PC-3 (cell line): ENCODE data around the gene DPH2. TPM values are rescaled to one million over a fixed set of nuclear protein-coding genes. Genes with fewer than 3 reads are reported as not detected.

Experiments
- ATAC-seq: fragments of 200-7000 bp; cut with Tn5 transposase; 2 replicates; pipeline ENCODE4 v1.9.1; 2020; ENCODE audit warnings: mild to moderate bottlenecking, moderate library complexity
- BruUV-seq: library from RNA; stranded (reverse); fragments of 400-500 nt; replicated peaks from 2 replicates; lab custom pipeline; 2021; lab: Mats Ljungman, UMichigan
- CTCF ChIA-PET: fragments of 300-600 bp; sonication (Branson Sonifier 250); formaldehyde crosslinking; loops from one replicate; lab custom pipeline; 2022; ENCODE audit warnings: antibody characterized with exemption; lab: Charles Lee
- POLR2A ChIA-PET: fragments of 300-600 bp; sonication (Branson Sonifier 250); formaldehyde crosslinking; loops from one replicate; lab custom pipeline; 2022; ENCODE audit warnings: antibody characterized with exemption; ENCODE audit not compliant: unreplicated experiment; lab: Charles Lee
- DNase-seq: peaks from one replicate; pipeline ENCODE4 v3.0.0-alpha.2; 2015
- H2AFZ ChIP-seq: fragments of 300-600 bp; sonication (generic); 2 replicates; pipeline ENCODE4 v1.6.0; 2016; ENCODE audit warnings: antibody characterized with exemption, low read length
- H3F3A ChIP-seq: fragments of 300-600 bp; sonication (generic); one replicate; pipeline ENCODE4 v1.6.0; 2017; ENCODE audit warnings: antibody characterized with exemption, low read length, control low read depth, mild to moderate bottlenecking; ENCODE audit not compliant: unreplicated experiment
- H3K27ac ChIP-seq: fragments of 300-600 bp; sonication (generic); 2 replicates; pipeline ENCODE4 v1.5.1; 2016; ENCODE audit warnings: mild to moderate bottlenecking, low read length
- H3K27me3 ChIP-seq: fragments of 300-600 bp; sonication (generic); 2 replicates; pipeline ENCODE4 v1.6.1; 2016; ENCODE audit warnings: low read length, mixed read lengths
- H3K36me3 ChIP-seq: fragments of 300-600 bp; sonication (generic); 2 replicates; pipeline ENCODE4 v1.6.1; 2016; ENCODE audit warnings: low read depth, mixed run types, low read length, mixed read lengths
- H3K4me1 ChIP-seq: fragments of 300-600 bp; sonication (generic); 2 replicates; pipeline ENCODE4 v1.5.1; 2016; ENCODE audit warnings: low read length; ENCODE audit not compliant: insufficient read depth
- H3K4me2 ChIP-seq: fragments of 300-600 bp; sonication (generic); 2 replicates; pipeline ENCODE4 v1.6.0; 2016; ENCODE audit warnings: low read length
- H3K4me3 ChIP-seq: fragments of 300-600 bp; sonication (generic); 2 replicates; pipeline ENCODE4 v1.5.1; 2016; ENCODE audit warnings: mild to moderate bottlenecking, low read length, mixed read lengths
- H3K79me2 ChIP-seq: fragments of 300-600 bp; sonication (generic); 2 replicates; pipeline ENCODE4 v1.6.1; 2017; ENCODE audit warnings: low read length, mixed read lengths
- H3K9ac ChIP-seq: fragments of 300-600 bp; sonication (generic); 2 replicates; pipeline ENCODE4 v1.6.0; 2016; ENCODE audit warnings: mild to moderate bottlenecking, low read length
- H3K9me2 ChIP-seq: fragments of 300-600 bp; sonication (generic); replicated peaks from 2 replicates; pipeline ENCODE4 v1.6.1; 2016; ENCODE audit warnings: mixed run types, low read length, mixed read lengths
- H3K9me3 ChIP-seq: fragments of 300-600 bp; sonication (generic); 2 replicates; pipeline ENCODE4 v1.6.1; 2016; ENCODE audit warnings: low read length, mixed read lengths
- H4K20me1 ChIP-seq: fragments of 300-600 bp; sonication (generic); 2 replicates; pipeline ENCODE4 v1.6.1; 2016; ENCODE audit warnings: low read length, mixed read lengths
- CTCF ChIP-seq: fragments of 300-600 bp; sonication (generic); conservative IDR thresholded peaks from 2 replicates; pipeline ENCODE4 v1.5.1; 2017; ENCODE audit warnings: antibody characterized with exemption, low read depth, mild to moderate bottlenecking, low read length
- EZH2 ChIP-seq: fragments of 300-600 bp; sonication (generic); IDR thresholded peaks from one replicate; pipeline ENCODE4 v1.6.1; 2017; ENCODE audit warnings: antibody characterized with exemption, mild to moderate bottlenecking, low read length; ENCODE audit not compliant: unreplicated experiment
- EZH2phosphoT487 ChIP-seq: fragments of 300-600 bp; sonication (generic); IDR thresholded peaks from 2 replicates; pipeline ENCODE4 v1.6.1; 2018; ENCODE audit warnings: mild to moderate bottlenecking, antibody characterized with exemption, low read length, borderline replicate concordance
- intact Hi-C: fragments of 100-400 bp; cut with micrococcal nuclease; formaldehyde crosslinking; loops from 2 replicates; pipeline ENCODE4 v1.9.0; 2023
- total RNA-seq: library from RNA; depleted of rRNA; stranded (reverse); fragments of >200 nt; gene quantifications from 2 replicates; pipeline ENCODE4 v1.2.3, GENCODE V29; 2014

DPH2 gene
- total RNA-seq, 1 experiment from 2014 or later = 46.3 TPM

- TF ChIP-seq EZH2 (no peak), CTCF (no peak), EZH2phosphoT487 (no peak)
- Histone ChIP-seq H3K79me2 (peaks cover 62% of the 10 kb centered on the region), H3K27me3 (no peaks in the 10 kb centered on the region), H3K4me2 (peak overlapping the region; percentile 99), H3K27ac (peak overlapping the region; percentile 36), H3K4me1 (peaks cover 50% of the 10 kb centered on the region), H3K9ac (peak overlapping the region; percentile 95; the same call in 1 of the 2 replicates), H4K20me1 (peaks cover 23% of the 10 kb centered on the region; the same call in 1 of the 2 replicates), H3F3A (no peaks in the 10 kb centered on the region), H2AFZ (peak overlapping the region; percentile 91), H3K36me3 (peaks cover 36% of the 10 kb centered on the region), H3K9me2 (no peaks in the 10 kb centered on the region), H3K4me3 (peak overlapping the region; percentile 94), H3K9me3 (no peaks in the 10 kb centered on the region)
- CTCF ChIA-PET = no interaction called here
- no TSS peak for BruUV-seq
- intact Hi-C loops = no loop called here
- peak; percentile 3 for ATAC-seq
- POLR2A ChIA-PET = no interaction called here
- DNase-seq = no peak
Measured at GRCh38 chr1:43973981-43974442, 4.2 kb downstream of the DPH2 start.

- Histone ChIP-seq H3K9me3 (no peaks in the 10 kb centered on the region), H3K9me2 (no peaks in the 10 kb centered on the region), H4K20me1 (peaks cover 23% of the 10 kb centered on the region; the same call in 1 of the 2 replicates), H3K4me1 (peaks cover 50% of the 10 kb centered on the region), H3K27me3 (no peaks in the 10 kb centered on the region), H3K36me3 (peaks cover 36% of the 10 kb centered on the region), H3K4me3 (peak within 1 kb of the TSS; percentile 94), H3K79me2 (peaks cover 65% of the 10 kb centered on the region), H3K9ac (peak within 1 kb of the TSS; percentile 95), H3K4me2 (peak within 1 kb of the TSS; percentile 99), H2AFZ (peak within 1 kb of the TSS; percentile 91), H3F3A (no peaks in the 10 kb centered on the region), H3K27ac (peak within 1 kb of the TSS; percentile 55)
- ChIA-PET POLR2A (no interaction called here), CTCF (interaction anchor here (0.6 to 0.9 kb wide), 2 partner anchors 38 to 40 kb away, joined by 3 to 4 read pairs; no protein-coding TSS in a partner anchor)
- peak; percentile 95 for DNase-seq
- ATAC-seq = peak; percentile 63
- no peak for TF ChIP-seq CTCF
- no peak for TF ChIP-seq EZH2phosphoT487
- TF ChIP-seq EZH2 = no peak
- intact Hi-C loops = no loop called here
- BruUV-seq = TSS peak; percentile 25
Measured at GRCh38 chr1:43974443-43975248, 4.8 kb downstream of the DPH2 start, which contains the start of gene ATP6V0B. TSS of gene ATP6V0B (plus strand) at chr1:43974960. CDS start at chr1:43975041, 81 bp downstream.
